Measurements from ENCODE around the gene SIGLEC11. TPM values are rescaled to one million over a fixed set of nuclear protein-coding genes. Genes with fewer than 3 reads are reported as not detected.
"Not testable (repeated sequence)": the region's sequence is repeated elsewhere in the genome, so short reads cannot be mapped to it uniquely, and the experiment has no call there.

Gene SIGLEC11
- total RNA-seq, 1 donor from 2014 or later: not detected

GRCh38 chr19:49981603-49982593, 20.9 kb upstream of the SIGLEC11 start:
- intact Hi-C loops (cut with micrococcal nuclease): no loop called here

- intact Hi-C loops (cut with micrococcal nuclease): no loop called here
These were observed 17.4 kb upstream of the SIGLEC11 start for GRCh38 chr19:49978324-49978723.

- intact Hi-C loops (cut with micrococcal nuclease): no loop called here
These were observed 16.9 kb upstream of the SIGLEC11 start for GRCh38 chr19:49977881-49978280.

- intact Hi-C loops (cut with micrococcal nuclease): no loop called here
These were observed 16.1 kb upstream of the SIGLEC11 start for GRCh38 chr19:49977076-49977475.

GRCh38 chr19:49976496-49976895, 15.5 kb upstream of the SIGLEC11 start:
- intact Hi-C loops (cut with micrococcal nuclease): no loop called here

- intact Hi-C loops (cut with micrococcal nuclease): no loop called here
These were observed 14.1 kb upstream of the SIGLEC11 start for GRCh38 chr19:49975051-49975450.

- intact Hi-C loops (cut with micrococcal nuclease): no loop called here
These were observed 13.0 kb upstream of the SIGLEC11 start for GRCh38 chr19:49973987-49974386.

- intact Hi-C loops (cut with micrococcal nuclease): no loop called here
These were observed 11.9 kb upstream of the SIGLEC11 start for GRCh38 chr19:49972841-49973240.

GRCh38 chr19:49971991-49972411, 11.0 kb upstream of the SIGLEC11 start:
- intact Hi-C loops (cut with micrococcal nuclease): no loop called here

GRCh38 chr19:49969355-49969754, 8.4 kb upstream of the SIGLEC11 start:
- intact Hi-C loops (cut with micrococcal nuclease): not testable (repeated sequence)

- intact Hi-C loops (cut with micrococcal nuclease): no loop called here
These were observed 7.4 kb upstream of the SIGLEC11 start for GRCh38 chr19:49968279-49968922.

- intact Hi-C loops (cut with micrococcal nuclease): not testable (repeated sequence)
These were observed 1.1 kb downstream of the SIGLEC11 start for GRCh38 chr19:49959892-49960291.

- intact Hi-C loops (cut with micrococcal nuclease): not testable (repeated sequence)
These were observed 2.4 kb downstream of the SIGLEC11 start for GRCh38 chr19:49958596-49958995.

GRCh38 chr19:49958144-49958543, 2.8 kb downstream of the SIGLEC11 start:
- intact Hi-C loops (cut with micrococcal nuclease): not testable (repeated sequence)

- intact Hi-C loops (cut with micrococcal nuclease): no loop called here
These were observed 3.6 kb downstream of the SIGLEC11 start for GRCh38 chr19:49957262-49957915.

GRCh38 chr19:49956115-49956495, 4.9 kb downstream of the SIGLEC11 start:
- intact Hi-C loops (cut with micrococcal nuclease): no loop called here

- intact Hi-C loops (cut with micrococcal nuclease): no loop called here
These were observed 6.0 kb downstream of the SIGLEC11 start for GRCh38 chr19:49954933-49955332.

GRCh38 chr19:49954092-49954829, 6.7 kb downstream of the SIGLEC11 start:
- intact Hi-C loops (cut with micrococcal nuclease): no loop called here

- intact Hi-C loops (cut with micrococcal nuclease): no loop called here
These were observed 7.6 kb downstream of the SIGLEC11 start for GRCh38 chr19:49953416-49953815.

GRCh38 chr19:49952906-49953305, 8.1 kb downstream of the SIGLEC11 start:
- intact Hi-C loops (cut with micrococcal nuclease): no loop called here

GRCh38 chr19:49952479-49952836, 8.5 kb downstream of the SIGLEC11 start:
- intact Hi-C loops (cut with micrococcal nuclease): no loop called here
